Caco-2 (cell line): ENCODE results near the gene VN1R5. TPM values are rescaled to one million over a fixed set of nuclear protein-coding genes. Genes with fewer than 3 reads are reported as not detected.

ENCODE experiments used
- BruUV-seq: library from RNA; stranded (reverse); fragments of 400-500 nt; replicated peaks from 2 replicates; lab custom pipeline; 2021; lab: Mats Ljungman, UMichigan
- CTCF ChIA-PET: fragments of 300-600 bp; sonication (Branson Sonifier 250); formaldehyde crosslinking; loops from one replicate; lab custom pipeline; 2022; ENCODE audit warnings: antibody characterized with exemption; lab: Charles Lee
- POLR2A ChIA-PET: fragments of 300-600 bp; sonication (Branson Sonifier 250); formaldehyde crosslinking; loops from one replicate; lab custom pipeline; 2022; ENCODE audit warnings: antibody characterized with exemption; lab: Charles Lee
- DNase-seq, 2 experiments: peaks; one replicate each; pipeline versions ENCODE4 v3.0.0 to v3.0.0-alpha.2; 2020 to 2022
- H3K27me3 ChIP-seq: replicated peaks from 2 replicates; pipeline ENCODE4 v1.6.0; 2011; ENCODE audit warnings: low read length; ENCODE audit not compliant: control insufficient read depth, insufficient read depth
- H3K36me3 ChIP-seq: 2 replicates; pipeline ENCODE4 v1.5.1; 2011; ENCODE audit warnings: low read length; ENCODE audit not compliant: control insufficient read depth, insufficient read depth
- H3K4me1 ChIP-seq: fragments of 250-450 bp; sonication (Bioruptor Pico); 2 replicates; pipeline ENCODE4 v1.5.1; 2020; ENCODE audit warnings: mild to moderate bottlenecking
- H3K4me3 ChIP-seq: 2 replicates; pipeline ENCODE4 v1.5.1; 2011; ENCODE audit warnings: low read depth, mild to moderate bottlenecking, control low read depth, low read length
- H3K9me3 ChIP-seq: fragments of 250-450 bp; sonication (Bioruptor Pico); 2 replicates; pipeline ENCODE4 v1.5.1; 2020; ENCODE audit warnings: mild to moderate bottlenecking, moderate library complexity
- H3K27ac Mint-ChIP-seq: one replicate; pipeline ENCODE4 v1.8.0; 2022; ENCODE audit warnings: mixed read lengths; ENCODE audit not compliant: unreplicated experiment
- H3K27me3 Mint-ChIP-seq: one replicate; pipeline ENCODE4 v1.8.0; 2022; ENCODE audit warnings: mixed read lengths; ENCODE audit not compliant: insufficient read depth, unreplicated experiment
- H3K36me3 Mint-ChIP-seq: one replicate; pipeline ENCODE4 v1.8.0; 2022; ENCODE audit warnings: mild to moderate bottlenecking, mixed read lengths; ENCODE audit not compliant: insufficient read depth, unreplicated experiment
- H3K4me1 Mint-ChIP-seq: one replicate; pipeline ENCODE4 v1.8.0; 2022; ENCODE audit warnings: low read depth, mixed read lengths; ENCODE audit not compliant: unreplicated experiment
- H3K4me3 Mint-ChIP-seq: one replicate; pipeline ENCODE4 v1.8.0; 2022; ENCODE audit warnings: mild to moderate bottlenecking, moderate library complexity, mixed read lengths; ENCODE audit not compliant: unreplicated experiment
- H3K9me3 Mint-ChIP-seq: one replicate; pipeline ENCODE4 v1.8.0; 2022; ENCODE audit warnings: mixed read lengths; ENCODE audit not compliant: unreplicated experiment
- intact Hi-C: fragments of 100-400 bp; cut with micrococcal nuclease; formaldehyde crosslinking; loops from one replicate; pipeline ENCODE4 v1.10.0; 2022; ENCODE audit not compliant: unreplicated experiment
- total RNA-seq: library from RNA; stranded (reverse); gene quantifications from 2 replicates; pipeline ENCODE4 v1.2.3, GENCODE V29; 2022
- TF ChIP-seq, protein P1 (sequence below), 2 experiments: fragments of 200-600 bp in 1 of 2; IDR thresholded peaks; 1 replicate in 1 of 2; 2 replicates in 1 of 2; pipeline versions ENCODE4 v1.5.1 to v1.8.0; 2011 to 2022; ENCODE audit warnings: antibody characterized with exemption in 1 of 2, control low read depth in 1 of 2, inconsistent platforms in 1 of 2, low read depth in 1 of 2, low read length in 1 of 2, mild to moderate bottlenecking in 1 of 2, moderate library complexity in 1 of 2; ENCODE audit not compliant: insufficient read depth in 1 of 2, severe bottlenecking in 1 of 2, unreplicated experiment in 1 of 2

The VN1R5 gene
- total RNA-seq, 1 experiment from 2014 or later, result not detected

- Mint-ChIP-seq H3K4me3 (no peak overlapping the region), H3K9me3 (peaks cover 24% of the 10 kb centered on the region), H3K4me1 (no peaks in the 10 kb centered on the region), H3K27ac (no peak overlapping the region), H3K27me3 (peaks cover 3% of the 10 kb centered on the region), H3K36me3 (no peaks in the 10 kb centered on the region)
- Histone ChIP-seq H3K4me1 (no peaks in the 10 kb centered on the region), H3K9me3 (peaks cover 5% of the 10 kb centered on the region; the same call in 1 of the 2 replicates), H3K27me3 (no peaks in the 10 kb centered on the region), H3K36me3 (no peaks in the 10 kb centered on the region), H3K4me3 (no peak overlapping the region)
- TF ChIP-seq, protein P1, sequence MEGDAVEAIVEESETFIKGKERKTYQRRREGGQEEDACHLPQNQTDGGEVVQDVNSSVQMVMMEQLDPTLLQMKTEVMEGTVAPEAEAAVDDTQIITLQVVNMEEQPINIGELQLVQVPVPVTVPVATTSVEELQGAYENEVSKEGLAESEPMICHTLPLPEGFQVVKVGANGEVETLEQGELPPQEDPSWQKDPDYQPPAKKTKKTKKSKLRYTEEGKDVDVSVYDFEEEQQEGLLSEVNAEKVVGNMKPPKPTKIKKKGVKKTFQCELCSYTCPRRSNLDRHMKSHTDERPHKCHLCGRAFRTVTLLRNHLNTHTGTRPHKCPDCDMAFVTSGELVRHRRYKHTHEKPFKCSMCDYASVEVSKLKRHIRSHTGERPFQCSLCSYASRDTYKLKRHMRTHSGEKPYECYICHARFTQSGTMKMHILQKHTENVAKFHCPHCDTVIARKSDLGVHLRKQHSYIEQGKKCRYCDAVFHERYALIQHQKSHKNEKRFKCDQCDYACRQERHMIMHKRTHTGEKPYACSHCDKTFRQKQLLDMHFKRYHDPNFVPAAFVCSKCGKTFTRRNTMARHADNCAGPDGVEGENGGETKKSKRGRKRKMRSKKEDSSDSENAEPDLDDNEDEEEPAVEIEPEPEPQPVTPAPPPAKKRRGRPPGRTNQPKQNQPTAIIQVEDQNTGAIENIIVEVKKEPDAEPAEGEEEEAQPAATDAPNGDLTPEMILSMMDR (IDR thresholded peaks at IDR 0.05; ENCODE audit: insufficient read depth in 1 of 2, low read depth in 1 of 2, low read length in 1 of 2, severe bottlenecking in 1 of 2, unreplicated experiment in 1 of 2), result no peak
- no peak for DNase-seq
- POLR2A ChIA-PET, result no interaction called here
- intact Hi-C loops, result no loop called here
- no TSS peak for BruUV-seq
- CTCF ChIA-PET, result no interaction called here
Measured at GRCh38 chr1:247247568-247247967, 8.3 kb upstream of the VN1R5 start.

GRCh38 chr1:247266053-247266452 lies 10.2 kb downstream of the VN1R5 start:
- no peaks in the 10 kb centered on the region for H3K36me3 Mint-ChIP-seq

DNA sequence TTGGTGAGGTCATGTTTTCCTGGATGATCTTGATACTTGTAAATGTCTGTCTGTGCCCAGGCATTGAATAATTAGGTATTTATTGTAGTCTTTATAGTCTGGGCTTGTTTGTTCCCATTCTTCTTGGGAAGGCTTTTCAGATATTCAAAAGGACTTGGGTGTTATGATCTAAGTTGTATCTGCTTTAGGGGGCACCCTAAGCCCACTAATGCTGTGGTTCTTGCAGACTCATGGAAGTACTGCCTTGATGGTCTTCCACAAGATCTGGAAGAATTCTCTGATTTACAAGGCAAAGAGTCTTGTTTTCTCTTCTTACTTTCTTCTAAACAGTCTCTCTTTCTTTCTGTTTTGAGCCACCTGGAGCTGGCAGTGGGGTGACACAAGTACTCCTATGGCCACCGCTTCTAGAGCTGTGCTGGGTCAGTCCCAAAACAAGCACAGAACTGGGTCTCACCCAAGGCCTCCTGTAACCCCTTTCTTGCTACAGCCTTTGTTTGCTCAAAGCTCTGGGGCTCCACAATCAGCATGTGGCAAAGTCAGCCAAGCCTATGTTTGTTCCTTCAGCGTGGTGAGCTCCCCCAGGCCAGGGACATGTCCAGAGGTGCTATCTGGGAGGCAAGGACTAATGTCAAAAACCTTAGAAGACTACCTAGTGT lies 12.6 kb downstream of the VN1R5 start:
- intact Hi-C loops, result no loop called here
- ChIA-PET CTCF (no interaction called here), POLR2A (no interaction called here)
- TF ChIP-seq, protein P1 (IDR thresholded peaks at IDR 0.05; ENCODE audit: insufficient read depth in 1 of 2, low read depth in 1 of 2, low read length in 1 of 2, severe bottlenecking in 1 of 2, unreplicated experiment in 1 of 2), result no peak
- no peaks in the 10 kb centered on the region for H3K4me1 Mint-ChIP-seq
- no peak overlapping the region for H3K27ac Mint-ChIP-seq
- Histone ChIP-seq H3K27me3 (no peaks in the 10 kb centered on the region), H3K9me3 (peaks cover 3% of the 10 kb centered on the region; the same call in 1 of the 2 replicates), H3K36me3 (no peaks in the 10 kb centered on the region), H3K4me3 (no peak overlapping the region), H3K4me1 (no peaks in the 10 kb centered on the region)
- no peak overlapping the region for H3K4me3 Mint-ChIP-seq
- DNase-seq, result no peak
- no TSS peak for BruUV-seq
- H3K27me3 Mint-ChIP-seq, result no peaks in the 10 kb centered on the region
- H3K36me3 Mint-ChIP-seq, result no peaks in the 10 kb centered on the region
- H3K9me3 Mint-ChIP-seq, result peaks cover 30% of the 10 kb centered on the region

More at GRCh38 chr1:247266053-247266452, 10.2 kb downstream of the VN1R5 start:
- Histone ChIP-seq H3K27me3 (no peaks in the 10 kb centered on the region), H3K4me3 (no peak overlapping the region), H3K36me3 (no peaks in the 10 kb centered on the region), H3K4me1 (no peaks in the 10 kb centered on the region), H3K9me3 (peaks cover 4% of the 10 kb centered on the region; the same call in 1 of the 2 replicates)
- H3K4me3 Mint-ChIP-seq, result no peak overlapping the region
- no peak for DNase-seq
- H3K27me3 Mint-ChIP-seq, result no peaks in the 10 kb centered on the region
- TF ChIP-seq, protein P1 (IDR thresholded peaks at IDR 0.05; ENCODE audit: insufficient read depth in 1 of 2, low read depth in 1 of 2, low read length in 1 of 2, severe bottlenecking in 1 of 2, unreplicated experiment in 1 of 2), result no peak
- no peaks in the 10 kb centered on the region for H3K4me1 Mint-ChIP-seq
- CTCF ChIA-PET, result no interaction called here
- H3K9me3 Mint-ChIP-seq, result peaks cover 19% of the 10 kb centered on the region
- BruUV-seq, result no TSS peak
- POLR2A ChIA-PET, result interaction anchor here (0.6 kb wide), 1 partner anchor 188 kb away, joined by 3 read pairs; the partner anchor contains the start of gene ZNF670
- no peak overlapping the region for H3K27ac Mint-ChIP-seq
- intact Hi-C loops, result no loop called here
